Right forelimb (tissue), 1 donor: ENCODE measurements around the gene SHPK.
"Not testable (repeated sequence)": the region's sequence is repeated elsewhere in the genome, so short reads cannot be mapped to it uniquely, and the experiment has no call there.

Experiments used
- DNase-seq: peaks from one replicate; pipeline ENCODE4 v3.0.0-alpha.2; 2018

Gene SHPK

GRCh38 chr17:3585826-3586225 lies 50.2 kb downstream of the SHPK start:
- no peak for DNase-seq

GRCh38 chr17:3583456-3583855 lies 52.6 kb downstream of the SHPK start:
- no peak for DNase-seq

- no peak for DNase-seq
Measured at GRCh38 chr17:3582915-3583314, 53.1 kb downstream of the SHPK start.

GRCh38 chr17:3578667-3579066 lies 57.4 kb downstream of the SHPK start:
- DNase-seq, result not testable (repeated sequence)

GRCh38 chr17:3576970-3577369 lies 59.1 kb downstream of the SHPK start:
- DNase-seq, result no peak

GRCh38 chr17:3575511-3575910 lies 60.5 kb downstream of the SHPK start:
- no peak for DNase-seq

- DNase-seq, result no peak
Measured at GRCh38 chr17:3574231-3574630, 61.8 kb downstream of the SHPK start.

GRCh38 chr17:3573246-3574100 lies 62.6 kb downstream of the SHPK start:
- no peak for DNase-seq

GRCh38 chr17:3572231-3572630 lies 63.8 kb downstream of the SHPK start:
- no peak for DNase-seq

- DNase-seq, result no peak
Measured at GRCh38 chr17:3571043-3571900, 64.8 kb downstream of the SHPK start.

- no peak for DNase-seq
Measured at GRCh38 chr17:3569534-3570137, 66.4 kb downstream of the SHPK start.

GRCh38 chr17:3566551-3566950 lies 69.5 kb downstream of the SHPK start:
- DNase-seq, result no peak

- DNase-seq, result no peak
Measured at GRCh38 chr17:3565143-3565542, 70.9 kb downstream of the SHPK start.

GRCh38 chr17:3564241-3564640 lies 71.8 kb downstream of the SHPK start:
- DNase-seq, result not testable (repeated sequence)

GRCh38 chr17:3559270-3559645 lies 76.8 kb downstream of the SHPK start:
- DNase-seq, result no peak

GRCh38 chr17:3558603-3559269 lies 77.3 kb downstream of the SHPK start:
- no peak for DNase-seq
